ENCODE results near the gene CNTRL.

CNTRL gene

DNA sequence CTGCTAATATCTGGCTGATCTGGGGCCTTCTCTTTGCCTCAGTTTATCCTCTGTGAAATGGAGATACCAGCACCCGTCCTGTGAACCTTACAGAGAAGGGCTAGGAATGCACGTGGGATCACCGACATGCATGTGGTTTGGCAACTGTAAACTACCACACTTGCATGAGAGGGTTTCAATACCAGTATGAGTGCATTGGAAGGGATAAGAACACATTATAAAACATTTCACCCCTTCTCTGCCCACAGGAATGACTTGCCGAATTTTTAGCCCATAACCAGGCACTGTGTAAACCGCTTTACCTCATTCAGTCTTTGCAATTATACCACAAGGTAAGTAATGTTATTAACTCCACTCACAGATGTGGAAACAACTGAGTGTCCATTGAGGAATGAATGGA is 135.8 kb downstream of the CNTRL start:
- TF ChIP-seq, protein P1, sequence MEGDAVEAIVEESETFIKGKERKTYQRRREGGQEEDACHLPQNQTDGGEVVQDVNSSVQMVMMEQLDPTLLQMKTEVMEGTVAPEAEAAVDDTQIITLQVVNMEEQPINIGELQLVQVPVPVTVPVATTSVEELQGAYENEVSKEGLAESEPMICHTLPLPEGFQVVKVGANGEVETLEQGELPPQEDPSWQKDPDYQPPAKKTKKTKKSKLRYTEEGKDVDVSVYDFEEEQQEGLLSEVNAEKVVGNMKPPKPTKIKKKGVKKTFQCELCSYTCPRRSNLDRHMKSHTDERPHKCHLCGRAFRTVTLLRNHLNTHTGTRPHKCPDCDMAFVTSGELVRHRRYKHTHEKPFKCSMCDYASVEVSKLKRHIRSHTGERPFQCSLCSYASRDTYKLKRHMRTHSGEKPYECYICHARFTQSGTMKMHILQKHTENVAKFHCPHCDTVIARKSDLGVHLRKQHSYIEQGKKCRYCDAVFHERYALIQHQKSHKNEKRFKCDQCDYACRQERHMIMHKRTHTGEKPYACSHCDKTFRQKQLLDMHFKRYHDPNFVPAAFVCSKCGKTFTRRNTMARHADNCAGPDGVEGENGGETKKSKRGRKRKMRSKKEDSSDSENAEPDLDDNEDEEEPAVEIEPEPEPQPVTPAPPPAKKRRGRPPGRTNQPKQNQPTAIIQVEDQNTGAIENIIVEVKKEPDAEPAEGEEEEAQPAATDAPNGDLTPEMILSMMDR (IDR thresholded peaks at IDR 0.05), result no peak
- Histone ChIP-seq H3K27ac (no peak overlapping the region), H3K4me3 (no peak overlapping the region)
- DNase-seq (ENCODE audit: low spot score), result no peak

DNA sequence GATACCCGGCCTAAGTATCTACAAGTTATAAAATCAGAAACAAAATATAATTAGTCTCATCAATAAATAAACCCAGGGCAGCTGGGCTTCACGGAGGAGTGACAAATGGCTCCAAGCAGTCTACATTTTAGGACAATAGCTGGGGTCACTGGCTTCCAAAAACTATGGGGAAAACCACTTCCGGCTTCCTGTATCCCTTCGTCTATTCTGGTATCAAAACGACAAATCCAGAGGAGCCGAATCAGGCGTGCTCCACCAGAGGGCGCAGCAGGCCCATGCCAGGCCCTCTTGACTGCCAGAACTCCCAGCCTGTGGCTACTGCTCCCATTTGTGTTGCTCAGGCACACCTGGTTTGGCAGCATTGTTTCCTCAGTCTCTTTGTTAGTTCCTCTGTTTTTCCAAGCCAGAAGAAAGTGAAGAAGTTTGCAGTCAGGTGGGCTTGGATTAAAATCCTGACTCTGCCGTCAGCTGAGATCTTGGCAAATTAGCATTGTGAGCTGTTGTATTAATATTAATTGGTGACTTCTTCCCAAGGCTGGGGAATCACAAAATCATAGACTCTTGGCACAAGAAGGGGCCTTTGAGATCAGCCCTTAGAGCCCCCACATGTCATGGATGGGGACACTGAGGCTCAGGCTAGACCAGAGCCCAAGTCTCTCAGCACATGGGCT is 138.5 kb downstream of the CNTRL start:
- Histone ChIP-seq H3K4me3 (no peak overlapping the region), H3K27ac (peak overlapping the region in 1 of 2 donors; percentile 65)
- TF ChIP-seq, protein P1 (IDR thresholded peaks at IDR 0.05), result peak; percentile 92
- peak; percentile 91 for DNase-seq (ENCODE audit: low spot score)

DNA sequence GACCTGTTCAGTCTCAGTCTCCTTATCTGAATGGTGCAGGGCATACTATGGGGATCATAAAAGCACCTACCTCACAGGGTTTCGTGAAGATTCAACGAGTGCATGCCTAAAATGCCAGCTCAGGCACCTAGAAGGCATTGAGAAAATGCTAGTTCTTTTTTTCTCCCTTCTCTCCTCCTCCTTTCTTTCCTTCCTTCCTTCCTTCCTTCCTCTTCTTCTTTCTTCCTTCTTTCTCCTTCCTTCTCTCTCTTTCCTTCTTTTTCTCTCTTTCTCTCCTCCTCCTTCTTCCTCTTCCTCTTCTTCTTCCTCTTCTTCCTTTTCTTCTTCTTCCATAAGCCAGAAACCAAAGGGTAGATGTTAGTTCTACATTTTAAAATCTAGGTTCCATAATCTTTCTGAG is 139.2 kb downstream of the CNTRL start:
- no peak overlapping the region for H3K27ac ChIP-seq

DNA sequence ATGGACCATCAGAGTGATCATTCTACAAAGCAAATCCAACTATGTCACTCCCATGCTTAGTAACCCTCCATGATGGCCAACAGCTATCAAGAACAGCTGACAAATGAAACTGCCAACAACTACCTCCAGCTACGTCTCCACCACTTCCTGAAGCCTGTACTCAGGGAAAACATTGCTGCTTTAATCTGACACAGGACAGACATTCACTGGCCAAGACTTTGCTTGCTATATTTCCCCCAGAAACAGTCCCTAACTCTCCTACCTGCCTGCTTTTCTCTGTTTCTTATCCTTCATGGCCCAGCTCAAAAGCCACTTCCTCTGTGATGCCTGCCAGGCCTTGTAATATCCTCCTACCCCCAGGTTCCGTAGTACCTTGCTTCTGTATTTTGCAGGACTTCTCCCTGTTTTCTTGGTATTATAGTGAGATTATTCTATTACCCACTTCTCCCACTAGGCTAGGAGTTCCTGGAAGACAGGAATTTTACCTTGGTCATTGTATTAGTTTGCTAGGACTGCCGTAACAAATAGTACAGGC is 141.6 kb downstream of the CNTRL start:
- Histone ChIP-seq H3K27ac (no peak overlapping the region), H3K4me3 (no peak overlapping the region)
- TF ChIP-seq, protein P1 (IDR thresholded peaks at IDR 0.05), result no peak
- DNase-seq (ENCODE audit: low spot score), result no peak

More for the DNA sequence above, 139.2 kb downstream of the CNTRL start:
- H3K4me3 ChIP-seq, result no peak overlapping the region
- no peak for DNase-seq (ENCODE audit: low spot score)
- TF ChIP-seq, protein P1 (IDR thresholded peaks at IDR 0.05), result no peak

DNA sequence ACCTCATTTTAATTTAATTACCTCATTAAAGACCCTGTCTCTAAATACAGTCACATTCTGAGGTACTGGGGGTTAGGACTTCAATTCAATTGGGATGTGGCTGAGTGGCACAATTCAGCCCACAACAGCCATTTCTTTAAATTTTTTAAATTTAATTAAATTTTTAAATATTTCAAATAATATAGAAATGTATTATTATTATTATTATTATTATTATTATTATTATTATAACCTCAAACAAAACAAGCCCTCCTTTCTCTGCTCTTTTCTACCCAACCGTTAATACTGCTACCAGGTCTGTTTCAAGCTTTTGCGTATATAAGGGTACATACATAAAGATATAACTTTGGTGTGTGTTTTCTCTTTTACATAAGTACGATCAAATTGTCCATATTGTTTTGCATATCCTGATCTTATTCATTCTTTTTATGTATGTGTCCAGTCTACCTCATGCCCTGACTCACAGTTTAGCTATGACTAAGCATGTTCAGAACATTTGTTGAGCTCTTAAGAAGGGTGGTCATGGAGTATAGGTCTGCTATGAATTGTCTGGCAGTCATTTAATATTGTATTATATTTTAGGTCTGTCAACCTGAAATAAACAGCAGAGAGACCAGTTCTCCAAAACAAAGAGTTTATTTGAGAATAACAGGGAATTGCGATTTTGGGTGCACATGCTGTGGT is 143.0 kb downstream of the CNTRL start:
- TF ChIP-seq, protein P1 (IDR thresholded peaks at IDR 0.05), result no peak
- H3K27ac ChIP-seq, result no peak overlapping the region
- no peak overlapping the region for H3K4me3 ChIP-seq
- no peak for DNase-seq (ENCODE audit: low spot score)

DNA sequence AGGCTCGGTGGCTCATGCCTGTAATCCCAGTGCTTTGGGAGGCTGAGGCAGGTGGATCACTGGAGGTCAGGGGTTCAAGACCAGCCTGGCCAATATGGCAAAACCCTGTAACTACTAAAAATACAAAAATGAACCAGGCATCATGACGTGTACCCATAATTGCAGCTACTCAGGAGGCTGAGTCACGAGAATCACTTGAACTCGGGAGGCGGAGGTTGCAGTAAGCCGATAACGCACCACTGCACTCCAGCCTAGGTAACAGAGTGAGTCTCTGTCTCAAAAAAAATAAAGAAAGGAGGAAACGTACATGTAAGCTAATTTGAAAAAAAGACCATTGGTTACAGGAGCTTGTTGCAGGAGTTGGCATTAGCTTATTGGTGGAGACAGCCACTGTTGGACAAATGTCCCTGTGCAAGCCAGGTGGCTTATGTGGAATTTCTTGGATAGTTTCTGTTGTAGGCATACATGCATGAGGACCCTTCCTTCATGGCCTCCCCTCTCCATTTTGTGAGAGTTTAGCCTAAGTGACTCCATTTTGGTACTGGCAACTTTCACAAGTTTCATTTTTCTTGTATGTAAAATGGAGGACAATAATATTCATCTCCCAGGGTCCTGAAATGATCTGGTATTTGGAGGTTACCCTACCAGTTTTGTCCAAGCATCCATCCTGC is 143.7 kb downstream of the CNTRL start:
- H3K27ac ChIP-seq, result no peak overlapping the region
- TF ChIP-seq, protein P1 (IDR thresholded peaks at IDR 0.05), result no peak

More for the DNA sequence above, 143.7 kb downstream of the CNTRL start:
- DNase-seq (ENCODE audit: low spot score), result no peak
- H3K4me3 ChIP-seq, result no peak overlapping the region
